Heart left ventricle (tissue), 16 donors: ENCODE data around the gene OR6C2. TPM values are rescaled to one million over a fixed set of nuclear protein-coding genes. Genes with fewer than 3 reads are reported as not detected.
"Not testable (repeated sequence)": the region's sequence is repeated elsewhere in the genome, so short reads cannot be mapped to it uniquely, and the experiment has no call there.

Source experiments
- ATAC-seq, 4 donors: fragments of 200-7000 bp; cut with Tn5 transposase; one replicate each; pipeline ENCODE4 v1.9.1; 2020 to 2022; ENCODE audit warnings: moderate library complexity in 4 of 4, mild to moderate bottlenecking in 3 of 4, moderate number of reproducible peaks in 1 of 4
- DNase-seq, 5 donors: peaks; one replicate each; pipeline ENCODE4 v3.0.0-alpha.2; 2020
- H3K27ac ChIP-seq, 12 donors: fragments of 200-600 bp; sonication (generic) in 4 of 12; one replicate each; pipeline versions ENCODE4 v1.5.0 to v1.8.0; 2016 to 2022; ENCODE audit warnings: mild to moderate bottlenecking in 2 of 12
- H3K27me3 ChIP-seq, 9 donors: fragments of 200-600 bp; sonication (generic) in 2 of 9; one replicate each; pipeline versions ENCODE4 v1.5.1 to v1.8.0; 2016 to 2022; ENCODE audit warnings: mild to moderate bottlenecking in 3 of 9
- H3K36me3 ChIP-seq, 9 donors: fragments of 200-600 bp; sonication (generic) in 2 of 9; one replicate each; pipeline versions ENCODE4 v1.5.0 to v1.8.0; 2018 to 2022; ENCODE audit warnings: mild to moderate bottlenecking in 2 of 9
- H3K4me1 ChIP-seq, 12 donors: fragments of 200-600 bp; sonication (generic) in 4 of 12; one replicate each; pipeline versions ENCODE4 v1.5.0 to v1.8.0; 2016 to 2022; ENCODE audit warnings: mild to moderate bottlenecking in 3 of 12
- H3K4me3 ChIP-seq, 12 donors: fragments of 200-600 bp; sonication (generic) in 4 of 12; one replicate each; pipeline versions ENCODE4 v1.5.0 to v1.8.0; 2017 to 2022; ENCODE audit warnings: mild to moderate bottlenecking in 9 of 12, moderate library complexity in 4 of 12
- H3K9me3 ChIP-seq, 12 donors: fragments of 200-600 bp; sonication (generic) in 4 of 12; one replicate each; pipeline versions ENCODE4 v1.5.0 to v1.8.0; 2016 to 2022; ENCODE audit warnings: mild to moderate bottlenecking in 1 of 12
- CTCF ChIP-seq, 12 donors: fragments of 200-600 bp; sonication (generic) in 4 of 12; IDR thresholded peaks; one replicate each; pipeline versions ENCODE4 v1.5.0 to v1.8.0; 2018 to 2022; ENCODE audit warnings: antibody characterized with exemption in 12 of 12, mild to moderate bottlenecking in 5 of 12
- POLR2A ChIP-seq, 2 donors: fragments of 450-650 bp; IDR thresholded peaks; one replicate each; pipeline ENCODE4 v1.6.1; 2017; ENCODE audit warnings: antibody characterized with exemption in 2 of 2, mild to moderate bottlenecking in 2 of 2, moderate library complexity in 2 of 2
- WGBS, 4 donors: extraction: QIAGEN DNeasy Blood & Tissue Kit in 2 of 4; methylation state at CpG; one replicate each; pipeline versions ENCODE4 v1.1.5 to v1.1.7; 2013 to 2018; 5-methylcytosine and 5-hydroxymethylcytosine counted together
- intact Hi-C, 10 donors: fragments of 100-400 bp; cut with DNase I; formaldehyde crosslinking; loops; one replicate each; pipeline versions ENCODE4 v1.11.1 to v1.14.2; 2022
- polyA plus RNA-seq, 2 donors: library from polyadenylated mRNA; stranded (reverse); fragments of 200-250 nt; gene quantifications; one replicate each; pipeline ENCODE4 v1.2.3, GENCODE V29; 2013
- total RNA-seq, 9 donors: library from RNA; depleted of rRNA in 2 of 9; stranded (reverse); fragments of >200 nt in 2 of 9; fragmentation: NEBNext Ultra II Directional in 3 of 9; extraction: Animal tissue kit (Norgen Biotek cat#: 25700) in 3 of 9; gene quantifications; one replicate each; pipeline versions ENCODE4 v1.1.0 to v1.2.4, GENCODE V29; 2016 to 2023
- donor health status: ischemic (EF 13 %, LVEDD 7.1; RV severe dilation, severe dysfunction).
- donor health status: healthy with polysubstance abuse.
- donor health status: DM: no; HTN: yes; CAD: no.
- donor health status: DM: no; HTN: no; CAD: no.
- donor health status: ischemic (EF 25% LVEDD 6.9; RV normal size, moderate dysfunction).
- donor health status: ischemic (EF 25% LVEDD 5.7; RV mildly dilated, moderate dysfunction).
- donor health status: healthy.
- donor health status: DM: yes; HTN: yes; CAD: no.
- donor health status: ischemic (EF 35%, LVEDD 5.7; RV mildly dilated, moderate dysfunction).
- donor health status: nonischemic (EF 11% LVEDD 7.7; RV severe dilation, severe dysfunction).
- donor health status: DM: yes; HTN: yes; CAD: no.
- donor health status: PGD.
- donor health status: ischemic (EF 29% LVEDD 5.4; RV normal size, mild dysfunction).
- donor health status: nonischemic (EF 23%, LVEDD 6.1; RV moderate dilation, normal function).

Gene OR6C2
- total and polyA plus RNA-seq, 11 donors: not detected

- 90 to 100% (median 93%) methylated on average over 3 to 5 of the region's 6 CpGs for WGBS, 4 donors
- H3K27ac ChIP-seq: not testable (repeated sequence)
Observed at GRCh38 chr12:55413498-55414388, 30.1 kb upstream of the OR6C2 start.

DNA sequence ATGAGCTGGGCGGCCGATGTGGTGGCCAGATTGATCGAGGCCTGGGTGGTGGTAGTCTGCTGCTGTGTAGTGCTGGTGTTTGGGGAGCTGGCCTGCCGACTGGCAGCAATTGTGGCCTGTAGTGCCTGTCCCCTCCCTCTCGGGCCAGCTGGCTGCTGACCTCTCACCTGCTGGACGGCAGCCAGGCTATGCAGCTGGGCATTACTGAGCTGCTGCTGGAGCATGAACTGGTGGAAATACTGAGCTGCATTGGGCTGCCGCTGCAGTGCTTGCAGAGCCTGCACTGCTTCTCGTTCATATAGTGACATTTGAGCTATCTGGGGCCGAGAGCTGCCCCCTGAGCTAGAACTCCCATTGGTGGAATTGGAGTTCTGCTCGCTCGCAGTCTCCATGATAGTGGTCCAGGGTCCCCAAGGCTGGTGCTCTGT is 29.5 kb upstream of the OR6C2 start:
- whole genome bisulfite sequencing, 4 donors: 36 to 67% (median 43%) methylated on average over 6 to 11 of the region's 11 CpGs
- H3K4me1 ChIP-seq, H3K27ac ChIP-seq, DNase-seq, H3K36me3 ChIP-seq, intact Hi-C loops, H3K9me3 ChIP-seq: not testable (repeated sequence)
- peak overlapping the region in 2 of 12 donors; percentile 9 to 40 for H3K4me3 ChIP-seq
- peak in 2 of 4 donors; percentile 10 to 51 for ATAC-seq
- H3K27me3 ChIP-seq: peaks cover 0 to 15% (median 0%) of the 10 kb centered on the region in 9 donors

More at GRCh38 chr12:55413498-55414388, 30.1 kb upstream of the OR6C2 start:
- peak in 1 of 4 donors; percentile 41 for ATAC-seq
- H3K27me3 ChIP-seq: peaks cover 0 to 15% (median 0%) of the 10 kb centered on the region in 9 donors
- H3K4me1 ChIP-seq, H3K36me3 ChIP-seq, intact Hi-C loops, DNase-seq, H3K9me3 ChIP-seq, H3K4me3 ChIP-seq: not testable (repeated sequence)

DNA sequence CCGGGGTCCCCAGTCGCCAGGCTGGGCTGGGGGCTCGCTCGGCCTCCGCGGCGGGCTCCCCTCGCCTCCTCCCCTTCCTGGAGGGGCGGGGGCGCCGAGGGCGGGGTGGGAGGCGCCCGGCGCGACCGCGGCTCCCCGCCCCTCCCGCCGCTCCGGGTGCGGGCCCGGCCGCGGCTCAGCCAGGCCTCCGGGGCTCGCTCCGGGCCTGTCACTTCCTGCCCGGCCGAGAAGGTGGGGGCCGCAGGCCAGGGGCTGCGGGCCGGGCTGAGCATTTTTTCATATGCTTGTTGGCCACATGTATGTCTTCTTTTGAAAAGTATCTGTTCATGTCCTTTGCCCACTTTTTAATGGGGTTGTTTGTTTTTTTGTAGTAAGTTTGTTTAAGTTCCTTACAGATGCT is 29.0 kb upstream of the OR6C2 start:
- WGBS, 4 donors: 3 to 14% (median 4%) methylated on average over 7 to 10 of the region's 34 CpGs
- intact Hi-C loops, H3K9me3 ChIP-seq, DNase-seq, H3K36me3 ChIP-seq, H3K27ac ChIP-seq, H3K4me1 ChIP-seq: not testable (repeated sequence)
- peaks cover 0 to 15% (median 0%) of the 10 kb centered on the region in 9 donors for H3K27me3 ChIP-seq
- ATAC-seq: peak in 3 of 4 donors; percentile 45 to 80 (median 78)
- peak overlapping the region in 2 of 12 donors; percentile 9 to 40 for H3K4me3 ChIP-seq

GRCh38 chr12:55416961-55417360 is 26.9 kb upstream of the OR6C2 start:
- Histone ChIP-seq H3K9me3 (no peaks in the 10 kb centered on the region), H3K4me1 (peaks cover 0 to 2% (median 0%) of the 10 kb centered on the region in 12 donors), H3K4me3 (no peak overlapping the region), H3K36me3 (no peaks in the 10 kb centered on the region), H3K27me3 (peaks cover 0 to 15% (median 0%) of the 10 kb centered on the region in 9 donors), H3K27ac (no peak overlapping the region)
- intact Hi-C loops: no loop called here
- no peak for TF ChIP-seq POLR2A (IDR thresholded peaks at IDR 0.05)
- TF ChIP-seq CTCF (IDR thresholded peaks at IDR 0.05): no peak
- ATAC-seq: no peak
- WGBS, 4 donors: 44 to 98% (median 92%) methylated on average over 1 of the region's 1 CpG
- no peak for DNase-seq

GRCh38 chr12:55420307-55420962 is 23.4 kb upstream of the OR6C2 start:
- no peak for ATAC-seq
- Histone ChIP-seq H3K4me3 (no peak overlapping the region), H3K27me3 (peaks cover 0 to 14% (median 0%) of the 10 kb centered on the region in 9 donors), H3K27ac (no peak overlapping the region), H3K4me1 (no peaks in the 10 kb centered on the region), H3K9me3 (no peaks in the 10 kb centered on the region), H3K36me3 (no peaks in the 10 kb centered on the region)
- WGBS, 4 donors: 67 to 80% (median 79%) methylated on average over 2 of the region's 2 CpGs
- TF ChIP-seq POLR2A (IDR thresholded peaks at IDR 0.05) (no peak), CTCF (IDR thresholded peaks at IDR 0.05) (no peak)
- peak in 1 of 5 donors; percentile 23 for DNase-seq
- intact Hi-C loops: no loop called here
